H1 (cell line): ENCODE results near the gene RAB5B. TPM values are rescaled to one million over a fixed set of nuclear protein-coding genes. Genes with fewer than 3 reads are reported as not detected.

Experiments
- CTCF ChIA-PET: fragments of 300-600 bp; sonication (Branson Sonifier 250); formaldehyde crosslinking; loops from one replicate; lab custom pipeline; 2021; ENCODE audit not compliant: partially characterized antibody; lab: Charles Lee
- POLR2A ChIA-PET: fragments of 300-600 bp; sonication (Branson Sonifier 250); formaldehyde crosslinking; loops from one replicate; lab custom pipeline; 2021; ENCODE audit warnings: inconsistent platforms; ENCODE audit not compliant: partially characterized antibody; lab: Charles Lee
- DNase-seq, 2 experiments: peaks; one replicate each; pipeline versions ENCODE4 v3.0.0 to v3.0.0-alpha.2; 2010 to 2022; ENCODE audit warnings: low spot score in 2 of 2, low read depth in 1 of 2, mixed read lengths in 1 of 2
- FAIRE-seq: peaks from 2 replicates; lab custom pipeline; 2011; peaks lifted over from hg19 to GRCh38; lab: Jason Lieb, UNC
- H2AFZ ChIP-seq: 2 replicates; pipeline ENCODE4 v1.8.1; 2012; ENCODE audit warnings: low read length, inconsistent platforms
- H2AK5ac ChIP-seq: 2 replicates; pipeline ENCODE4 v1.6.1; 2013; ENCODE audit warnings: low read depth, low read length
- H2BK120ac ChIP-seq: replicated peaks from 2 replicates; pipeline ENCODE3; 2013; ENCODE audit warnings: low read depth, low read length, inconsistent platforms
- H2BK12ac ChIP-seq: 2 replicates; pipeline ENCODE4 v1.6.1; 2013; ENCODE audit warnings: low read depth, low read length
- H2BK15ac ChIP-seq: 2 replicates; pipeline ENCODE4 v1.6.1; 2013; ENCODE audit warnings: low read length
- H2BK20ac ChIP-seq: 2 replicates; pipeline ENCODE4 v1.6.1; 2013; ENCODE audit warnings: low read length
- H2BK5ac ChIP-seq: 2 replicates; pipeline ENCODE4 v1.6.1; 2013; ENCODE audit warnings: low read depth, low read length
- H3K14ac ChIP-seq: 2 replicates; pipeline ENCODE4 v1.6.1; 2013; ENCODE audit warnings: inconsistent platforms; ENCODE audit not compliant: insufficient read length
- H3K18ac ChIP-seq: 2 replicates; pipeline ENCODE4 v1.6.1; 2013; ENCODE audit warnings: low read length; ENCODE audit errors: extremely low read depth
- H3K23ac ChIP-seq: 2 replicates; pipeline ENCODE4 v1.6.1; 2013; ENCODE audit warnings: inconsistent platforms; ENCODE audit not compliant: insufficient read length
- H3K23me2 ChIP-seq: 2 replicates; pipeline ENCODE4 v1.6.1; 2013; ENCODE audit warnings: low read depth, low read length
- H3K27ac ChIP-seq: 2 replicates; pipeline ENCODE4 v1.6.1; 2011; ENCODE audit warnings: low read depth, low read length, inconsistent platforms
- H3K27me3 ChIP-seq, 4 experiments: replicated peaks in 1 of 4; 1 replicate in 1 of 4; 2 replicates in 3 of 4; pipeline versions ENCODE4 v1.6.1 to v1.8.1; 2011 to 2013; ENCODE audit warnings: low read length in 3 of 4, mild to moderate bottlenecking in 3 of 4, inconsistent platforms in 2 of 4, mixed read lengths in 2 of 4, moderate library complexity in 1 of 4; ENCODE audit not compliant: control insufficient read depth in 3 of 4, insufficient read depth in 3 of 4; ENCODE audit errors: extremely low read depth in 1 of 4
- H3K36me3 ChIP-seq, 4 experiments: 2 replicates each; pipeline versions ENCODE4 v1.6.1 to v1.8.1; 2011 to 2013; ENCODE audit warnings: mild to moderate bottlenecking in 4 of 4, low read length in 3 of 4, moderate library complexity in 2 of 4, control low read depth in 1 of 4, inconsistent platforms in 1 of 4; ENCODE audit not compliant: insufficient read depth in 4 of 4, control insufficient read depth in 2 of 4
- H3K4ac ChIP-seq: replicated peaks from 2 replicates; pipeline ENCODE3; 2013; ENCODE audit warnings: low read length, low read depth, mixed read lengths, inconsistent platforms; ENCODE audit not compliant: insufficient read length
- H3K4me1 ChIP-seq, 4 experiments: replicated peaks in 1 of 4; 1 replicate in 1 of 4; 2 replicates in 3 of 4; pipeline versions ENCODE4 v1.6.1 to v1.8.1; 2011 to 2013; ENCODE audit warnings: low read length in 3 of 4, inconsistent platforms in 2 of 4, mixed read lengths in 1 of 4; ENCODE audit not compliant: insufficient read depth in 4 of 4, control insufficient read depth in 3 of 4
- H3K4me2 ChIP-seq, 2 experiments: 2 replicates each; pipeline versions ENCODE4 v1.6.1 to v1.8.1; 2011 to 2013; ENCODE audit warnings: low read depth in 2 of 2, low read length in 2 of 2, control low read depth in 1 of 2, inconsistent platforms in 1 of 2, mild to moderate bottlenecking in 1 of 2; ENCODE audit not compliant: insufficient read depth in 1 of 2
- H3K4me3 ChIP-seq, 4 experiments: fragments of 200-600, 300-600 bp in 1 of 4; sonication (generic), shearing (Covaris generic), sonication (Bioruptor Twin) in 1 of 4; 2 replicates each; pipeline versions ENCODE4 v1.5.1 to v1.8.1; 2011 to 2016; ENCODE audit warnings: low read length in 4 of 4, low read depth in 3 of 4, control low read depth in 2 of 4, inconsistent platforms in 2 of 4, mild to moderate bottlenecking in 2 of 4, mixed read lengths in 1 of 4, moderate library complexity in 1 of 4; ENCODE audit not compliant: insufficient read depth in 2 of 4; ENCODE audit errors: extremely low read depth in 1 of 4
- H3K56ac ChIP-seq: replicated peaks from 2 replicates; pipeline ENCODE3; 2013; ENCODE audit warnings: low read depth, mild to moderate bottlenecking, mixed read lengths, low read length, inconsistent platforms; ENCODE audit not compliant: insufficient read length
- H3K79me1 ChIP-seq: 2 replicates; pipeline ENCODE4 v1.6.1; 2013; ENCODE audit warnings: low read depth, low read length, control low read depth
- H3K79me2 ChIP-seq, 2 experiments: 2 replicates each; pipeline versions ENCODE4 v1.6.1 to v1.8.1; 2012 to 2013; ENCODE audit warnings: low read length in 2 of 2, mild to moderate bottlenecking in 2 of 2, inconsistent platforms in 1 of 2; ENCODE audit not compliant: insufficient read depth in 2 of 2, control insufficient read depth in 1 of 2
- H3K9ac ChIP-seq, 4 experiments: replicated peaks in 1 of 4; 1 replicate in 1 of 4; 2 replicates in 3 of 4; pipeline versions ENCODE4 v1.6.1 to v1.8.1; 2011 to 2013; ENCODE audit warnings: low read depth in 3 of 4, low read length in 3 of 4, control low read depth in 2 of 4, mild to moderate bottlenecking in 2 of 4, moderate library complexity in 2 of 4, inconsistent platforms in 1 of 4; ENCODE audit errors: extremely low read depth in 1 of 4
- H3K9me3 ChIP-seq, 2 experiments: 2 replicates each; pipeline versions ENCODE4 v1.6.1 to v1.8.1; 2012 to 2013; ENCODE audit warnings: mild to moderate bottlenecking in 2 of 2, moderate library complexity in 2 of 2, control low read depth in 1 of 2, inconsistent platforms in 1 of 2, low read depth in 1 of 2, low read length in 1 of 2, mixed read lengths in 1 of 2; ENCODE audit not compliant: insufficient read depth in 2 of 2
- H4K20me1 ChIP-seq, 2 experiments: replicated peaks in 1 of 2; 2 replicates each; pipeline versions ENCODE3 to v1.8.1; 2011 to 2013; ENCODE audit warnings: inconsistent platforms in 2 of 2, low read length in 2 of 2, mild to moderate bottlenecking in 1 of 2; ENCODE audit not compliant: insufficient read depth in 2 of 2, control insufficient read depth in 1 of 2
- H4K5ac ChIP-seq: 2 replicates; pipeline ENCODE4 v1.6.1; 2013; ENCODE audit warnings: low read length, low read depth, mixed read lengths, inconsistent platforms; ENCODE audit not compliant: insufficient read length
- H4K8ac ChIP-seq: 2 replicates; pipeline ENCODE4 v1.8.0; 2013; ENCODE audit warnings: mild to moderate bottlenecking, moderate library complexity, low read length, inconsistent platforms; ENCODE audit not compliant: insufficient read depth; ENCODE audit errors: extremely low read depth
- H4K91ac ChIP-seq: replicated peaks from 2 replicates; pipeline ENCODE3; 2013; ENCODE audit warnings: low read length, mixed read lengths, inconsistent platforms; ENCODE audit not compliant: insufficient read length
- BRCA1 ChIP-seq: IDR thresholded peaks from 2 replicates; pipeline ENCODE4 v1.6.1; 2012; ENCODE audit warnings: low read depth, low read length, improper control_type of control experiment
- JUN ChIP-seq: IDR thresholded peaks from 2 replicates; pipeline ENCODE4 v1.6.1; 2011; ENCODE audit warnings: low read depth, mild to moderate bottlenecking, improper control_type of control experiment, low read length
- JUND ChIP-seq: IDR thresholded peaks from 2 replicates; pipeline ENCODE4 v1.6.1; 2011; ENCODE audit warnings: mild to moderate bottlenecking, improper control_type of control experiment, low read length
- KDM5A ChIP-seq: fragments of 200-600 bp; IDR thresholded peaks from 2 replicates; pipeline ENCODE4 v1.7.1; 2012; ENCODE audit warnings: mild to moderate bottlenecking, low read length, inconsistent platforms, mixed read lengths
- NANOG ChIP-seq: IDR thresholded peaks from 2 replicates; pipeline ENCODE4 v1.6.1; 2011; ENCODE audit warnings: low read length, low read depth, mild to moderate bottlenecking, inconsistent platforms; ENCODE audit not compliant: insufficient read depth, poor library complexity, severe bottlenecking
- POLR2AphosphoS5 ChIP-seq: IDR thresholded peaks from 2 replicates; pipeline ENCODE4 v1.6.1; 2011; ENCODE audit warnings: low read depth, low read length
- SIX5 ChIP-seq: IDR thresholded peaks from 2 replicates; pipeline ENCODE4 v1.6.1; 2011; ENCODE audit warnings: mild to moderate bottlenecking, low read depth, low read length
- ZNF274 ChIP-seq: IDR thresholded peaks from 2 replicates; pipeline ENCODE4 v1.7.0; 2012; ENCODE audit warnings: low read length, borderline replicate concordance; ENCODE audit errors: extremely low read depth
- WGBS, 2 experiments: shearing (Covaris generic) in 1 of 2; methylation state at CpG; one replicate each; pipeline versions ENCODE4 v1.1.6 to v1.1.7; 2013 to 2015; ENCODE audit warnings: low lambda C conversion rate in 2 of 2, mixed read lengths in 2 of 2, inconsistent platforms in 1 of 2, low coverage in 1 of 2, missing lambda C conversion rate in 1 of 2; ENCODE audit not compliant: insufficient replicate concordance in 2 of 2, insufficient coverage in 1 of 2, insufficient read length in 1 of 2; ENCODE audit errors: extremely low coverage in 1 of 2, missing lambda C conversion rate in 1 of 2; 5-methylcytosine and 5-hydroxymethylcytosine counted together
- polyA plus RNA-seq, 7 experiments: library from polyadenylated mRNA; depleted of rRNA in 3 of 7; stranded (reverse) in 5 of 7; unstranded in 2 of 7; fragments of >200 nt in 5 of 7; fragments of 200-250 nt in 2 of 7; gene quantifications; 1 replicate in 5 of 7; 2 replicates in 1 of 7; 4 replicates in 1 of 7; pipeline versions ENCODE4 v1.2.1 to v1.2.3, GENCODE V29; 2011 to 2013; ENCODE audit warnings: missing spikeins in 2 of 7, mixed read lengths in 2 of 7
- total RNA-seq: library from RNA; stranded (reverse); fragmentation: NEBNext Ultra II Directional; extraction: Animal tissue kit (Norgen Biotek cat#: 25700); gene quantifications from 2 replicates; pipeline ENCODE4 v1.2.1, GENCODE V29; 2021
- TF ChIP-seq, protein P1 (sequence below): IDR thresholded peaks from 2 replicates; pipeline ENCODE4 v1.6.1; 2011; ENCODE audit warnings: low read depth, mild to moderate bottlenecking, low read length; ENCODE audit not compliant: insufficient read depth

Gene RAB5B
- total and polyA plus RNA-seq, 2 of the 8 experiments (the other 6 are each of a cell fraction or from before 2014, with no cell fraction given), result 56.7 to 62.4 TPM

DNA sequence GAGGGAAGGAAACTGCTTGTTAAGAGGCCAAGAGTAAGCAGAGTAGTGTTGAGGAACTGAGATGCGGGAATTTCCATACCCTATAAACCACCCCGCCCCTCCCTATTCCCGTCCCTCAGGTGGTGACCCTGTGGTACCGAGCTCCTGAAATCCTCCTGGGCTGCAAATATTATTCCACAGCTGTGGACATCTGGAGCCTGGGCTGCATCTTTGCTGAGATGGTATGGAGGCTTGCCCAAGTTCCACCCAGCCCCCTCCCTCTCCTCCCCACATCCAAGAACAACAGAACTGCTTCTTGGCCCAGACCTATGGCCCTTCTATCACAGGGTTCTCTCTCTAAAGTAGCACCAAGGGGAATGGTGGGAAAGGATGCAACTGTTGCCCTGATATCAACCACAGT, 4.5 kb upstream of the RAB5B start:
- Histone ChIP-seq H3K27ac (no peak overlapping the region), H4K20me1 (peaks cover 0 to 2% of the 10 kb centered on the region in 2 experiments), H3K4ac (no peak overlapping the region), H2BK12ac (no peak overlapping the region), H3K27me3 (no peaks in the 10 kb centered on the region), H4K5ac (no peak overlapping the region), H2AFZ (no peak overlapping the region), H2BK15ac (no peak overlapping the region), H4K91ac (no peak overlapping the region), H3K9me3 (no peaks in the 10 kb centered on the region), H3K23me2 (peaks cover 15% of the 10 kb centered on the region), H3K23ac (no peak overlapping the region), H4K8ac (no peak overlapping the region), H3K79me1 (no peaks in the 10 kb centered on the region; the same call in 1 of the 2 replicates), H3K4me3 (no peak overlapping the region), H2BK120ac (no peak overlapping the region), H3K56ac (no peak overlapping the region), H3K9ac (no peak overlapping the region), H2BK20ac (no peak overlapping the region), H3K14ac (no peak overlapping the region), H3K18ac (no peak overlapping the region), H2AK5ac (no peak overlapping the region), H3K4me2 (no peak overlapping the region), H3K79me2 (peaks cover 3 to 12% of the 10 kb centered on the region in 2 experiments; a peak in 3 of 4 replicates), H3K36me3 (peaks cover 2 to 29% (median 14%) of the 10 kb centered on the region in 4 experiments; a peak in 5 of 8 replicates), H2BK5ac (no peak overlapping the region), H3K4me1 (peaks cover 2 to 17% (median 7%) of the 10 kb centered on the region in 4 experiments)
- WGBS, 2 experiments, result 93% methylated on average over 2 of the region's 4 CpGs; no CpG with 5 or more reads in 1 of the 2 experiments
- DNase-seq (no peak), FAIRE-seq (no peak)
- POLR2A ChIA-PET, result interaction anchor here (0.6 to 1.7 kb wide), 4 partner anchors 29 to 148 kb away, joined by 3 to 5 read pairs (median 4); partner anchors contain the start of genes PYM1 and ZC3H10
- CTCF ChIA-PET, result interaction anchor here (1.4 to 2.1 kb wide), 3 partner anchors 12 to 30 kb away, joined by 3 to 12 read pairs (median 5); no protein-coding TSS in a partner anchor
- TF ChIP-seq JUN, result no peak
- TF ChIP-seq NANOG, result no peak
- TF ChIP-seq KDM5A, result no peak
- no peak for TF ChIP-seq ZNF274
- TF ChIP-seq POLR2AphosphoS5, result no peak
- no peak for TF ChIP-seq SIX5
- no peak for TF ChIP-seq JUND
- TF ChIP-seq, protein P1, sequence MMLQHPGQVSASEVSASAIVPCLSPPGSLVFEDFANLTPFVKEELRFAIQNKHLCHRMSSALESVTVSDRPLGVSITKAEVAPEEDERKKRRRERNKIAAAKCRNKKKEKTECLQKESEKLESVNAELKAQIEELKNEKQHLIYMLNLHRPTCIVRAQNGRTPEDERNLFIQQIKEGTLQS, result no peak
- no peak for TF ChIP-seq BRCA1
